Esophagus muscularis mucosa (tissue), 4 donors: ENCODE data around the gene KRTAP9-1. TPM values are rescaled to one million over a fixed set of nuclear protein-coding genes. Genes with fewer than 3 reads are reported as not detected.

Experiments
- DNase-seq: peaks from one replicate; pipeline ENCODE4 v3.0.0-alpha.2; 2017; ENCODE audit errors: extremely low spot score
- H3K27ac ChIP-seq, 4 donors: fragments of 200-600 bp; sonication (generic); replicated peaks in 1 of 4; 1 replicate in 3 of 4; 2 replicates in 1 of 4; pipeline ENCODE4 v1.5.1; 2016 to 2019; ENCODE audit warnings: mild to moderate bottlenecking in 1 of 4
- H3K27me3 ChIP-seq, 4 donors: fragments of 200-600 bp; sonication (generic); one replicate each; pipeline versions ENCODE4 v1.5.1 to v1.6.0; 2016 to 2019
- H3K36me3 ChIP-seq, 4 donors: fragments of 200-600 bp; sonication (generic); one replicate each; pipeline ENCODE4 v1.5.1; 2016 to 2019
- H3K4me1 ChIP-seq, 4 donors: fragments of 200-600 bp; sonication (generic); one replicate each; pipeline ENCODE4 v1.5.1; 2016 to 2019
- H3K4me3 ChIP-seq, 4 donors: fragments of 200-600 bp; sonication (generic); 1 replicate in 2 of 4; 2 replicates in 2 of 4; pipeline ENCODE4 v1.5.1; 2016 to 2019; ENCODE audit warnings: mild to moderate bottlenecking in 4 of 4, moderate library complexity in 1 of 4
- H3K9me3 ChIP-seq, 4 donors: fragments of 200-600 bp; sonication (generic); 1 replicate in 3 of 4; 2 replicates in 1 of 4; pipeline ENCODE4 v1.5.1; 2016 to 2019
- CTCF ChIP-seq, 3 experiments: fragments of 200-600 bp in 2 of 3; fragments of 450-650 bp in 1 of 3; sonication (generic) in 2 of 3; IDR thresholded peaks; one replicate each; pipeline ENCODE4 v1.5.1; 2017 to 2019; ENCODE audit warnings: antibody characterized with exemption in 3 of 3, mild to moderate bottlenecking in 2 of 3, moderate library complexity in 1 of 3
- EP300 ChIP-seq: sonication (generic); formaldehyde crosslinking; IDR thresholded peaks from one replicate; pipeline ENCODE4 v1.6.1; 2017; ENCODE audit warnings: antibody characterized with exemption
- POLR2A ChIP-seq: fragments of 450-650 bp; IDR thresholded peaks from one replicate; pipeline ENCODE4 v1.6.1; 2017; ENCODE audit warnings: antibody characterized with exemption, moderate library complexity, mild to moderate bottlenecking, low read depth
- POLR2AphosphoS5 ChIP-seq, 2 donors: sonication (generic); formaldehyde crosslinking; IDR thresholded peaks; one replicate each; pipeline ENCODE4 v1.6.1; 2017; ENCODE audit warnings: antibody characterized with exemption in 2 of 2
- WGBS: methylation state at CpG from one replicate; pipeline ENCODE4 v1.1.5; 2018; 5-methylcytosine and 5-hydroxymethylcytosine counted together
- intact Hi-C: fragments of 100-400 bp; cut with DNase I; formaldehyde crosslinking; loops from one replicate; pipeline ENCODE4 v1.15.1; 2023
- total RNA-seq, 4 donors: library from RNA; depleted of rRNA; stranded (reverse); fragments of >200 nt; gene quantifications; one replicate each; pipeline versions ENCODE4 v1.1.0 to v1.2.1, GENCODE V29; 2016

KRTAP9-1 gene
- total RNA-seq, 4 donors from 2014 or later, result not detected

DNA sequence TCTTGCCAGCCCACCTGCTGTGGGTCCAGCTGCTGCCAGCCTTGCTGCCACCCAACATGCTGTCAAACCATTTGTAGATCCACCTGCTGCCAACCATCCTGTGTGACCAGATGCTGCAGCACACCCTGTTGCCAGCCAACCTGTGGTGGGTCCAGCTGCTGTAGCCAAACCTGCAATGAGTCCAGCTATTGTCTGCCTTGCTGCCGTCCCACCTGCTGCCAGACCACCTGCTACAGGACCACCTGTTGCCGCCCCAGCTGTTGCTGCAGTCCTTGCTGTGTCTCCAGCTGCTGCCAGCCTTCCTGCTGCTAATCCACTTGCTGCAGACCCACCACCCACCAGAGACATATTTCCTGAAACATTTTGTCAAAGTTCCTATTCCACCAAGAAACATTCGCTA is 641 bp downstream of the KRTAP9-1 start:
- no peaks in the 10 kb centered on the region for H3K4me1 ChIP-seq
- peaks cover 0 to 18% (median 0%) of the 10 kb centered on the region in 4 donors for H3K27me3 ChIP-seq
- no peaks in the 10 kb centered on the region for H3K9me3 ChIP-seq
- WGBS, result 87% methylated on average over 3 of the region's 3 CpGs
- no peak overlapping the region for H3K27ac ChIP-seq
- TF ChIP-seq POLR2A, result no peak
- TF ChIP-seq POLR2AphosphoS5 (IDR thresholded peaks at IDR 0.05), result no peak
- no peak for TF ChIP-seq CTCF (IDR thresholded peaks at IDR 0.05)
- no peak for TF ChIP-seq EP300
- no peak for DNase-seq
- intact Hi-C loops, result no loop called here
- no peaks in the 10 kb centered on the region for H3K36me3 ChIP-seq
- no peak overlapping the region for H3K4me3 ChIP-seq

DNA sequence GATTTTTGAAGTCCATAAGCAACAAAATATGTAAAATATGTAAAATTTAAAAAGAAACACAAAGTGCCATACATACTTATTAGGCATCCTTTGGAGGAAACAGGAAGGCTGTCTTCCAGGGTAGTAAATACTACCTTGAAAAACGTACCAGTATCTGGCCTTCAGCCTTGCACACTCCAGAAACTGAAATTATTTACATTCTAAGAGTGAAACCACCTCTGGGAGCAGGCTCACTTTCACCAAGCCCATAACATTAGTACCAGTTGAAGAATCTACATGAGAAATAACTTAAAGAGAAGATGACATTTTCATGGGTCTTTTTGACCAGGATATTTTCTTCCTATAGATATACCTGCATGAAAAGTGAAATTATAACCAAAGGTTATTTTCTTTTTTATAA is 6.4 kb downstream of the KRTAP9-1 start:
- 37% methylated on average over 1 of the region's 1 CpG for WGBS
- no peaks in the 10 kb centered on the region for H3K36me3 ChIP-seq
- intact Hi-C loops, result no loop called here
- no peaks in the 10 kb centered on the region for H3K27me3 ChIP-seq
- H3K4me3 ChIP-seq, result no peak overlapping the region
- no peak overlapping the region for H3K27ac ChIP-seq
- TF ChIP-seq POLR2AphosphoS5 (IDR thresholded peaks at IDR 0.05) (no peak), EP300 (no peak), CTCF (IDR thresholded peaks at IDR 0.05) (no peak), POLR2A (no peak)
- no peaks in the 10 kb centered on the region for H3K4me1 ChIP-seq
- no peak for DNase-seq
- H3K9me3 ChIP-seq, result peaks cover 0 to 7% (median 0%) of the 10 kb centered on the region in 4 donors

DNA sequence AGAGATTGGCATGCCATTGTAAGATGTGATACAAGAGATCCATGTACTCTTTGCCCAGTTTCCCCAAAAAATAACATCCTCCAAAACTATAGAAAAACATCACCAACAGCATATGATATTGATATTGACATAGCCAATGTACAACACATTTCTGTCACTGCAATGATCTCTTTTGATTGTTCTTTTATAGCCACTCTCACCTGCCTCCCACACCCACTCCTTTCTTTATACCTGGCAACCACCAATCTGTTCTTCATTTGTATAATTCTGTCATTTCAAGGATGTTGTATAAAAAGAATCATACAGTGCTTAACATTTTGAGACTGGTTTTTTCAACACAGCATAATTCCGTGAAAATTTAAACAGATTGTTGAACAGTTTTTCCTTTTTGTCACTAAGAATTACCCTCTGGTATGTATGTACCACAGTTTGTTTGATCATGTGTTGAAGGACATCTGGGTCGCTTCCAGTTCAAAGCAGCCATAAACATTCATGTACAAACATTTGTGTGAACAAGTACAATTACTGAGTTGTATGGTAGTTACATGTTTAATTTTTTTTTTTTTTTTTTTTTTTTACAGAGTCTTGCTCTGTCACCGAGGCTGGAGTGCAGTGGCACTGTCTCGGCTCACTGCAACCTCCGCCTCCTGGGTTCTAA is 9.9 kb downstream of the KRTAP9-1 start:
- 65% methylated on average over 4 of the region's 5 CpGs for WGBS
- Histone ChIP-seq H3K4me1 (no peaks in the 10 kb centered on the region), H3K27ac (no peak overlapping the region), H3K36me3 (no peaks in the 10 kb centered on the region), H3K9me3 (peaks cover 0 to 7% (median 0%) of the 10 kb centered on the region in 4 donors), H3K27me3 (no peaks in the 10 kb centered on the region), H3K4me3 (no peak overlapping the region)
- intact Hi-C loops, result no loop called here
- no peak for DNase-seq
- TF ChIP-seq POLR2AphosphoS5 (IDR thresholded peaks at IDR 0.05), result no peak
- TF ChIP-seq EP300, result no peak
- TF ChIP-seq POLR2A, result no peak
- TF ChIP-seq CTCF (IDR thresholded peaks at IDR 0.05), result no peak

DNA sequence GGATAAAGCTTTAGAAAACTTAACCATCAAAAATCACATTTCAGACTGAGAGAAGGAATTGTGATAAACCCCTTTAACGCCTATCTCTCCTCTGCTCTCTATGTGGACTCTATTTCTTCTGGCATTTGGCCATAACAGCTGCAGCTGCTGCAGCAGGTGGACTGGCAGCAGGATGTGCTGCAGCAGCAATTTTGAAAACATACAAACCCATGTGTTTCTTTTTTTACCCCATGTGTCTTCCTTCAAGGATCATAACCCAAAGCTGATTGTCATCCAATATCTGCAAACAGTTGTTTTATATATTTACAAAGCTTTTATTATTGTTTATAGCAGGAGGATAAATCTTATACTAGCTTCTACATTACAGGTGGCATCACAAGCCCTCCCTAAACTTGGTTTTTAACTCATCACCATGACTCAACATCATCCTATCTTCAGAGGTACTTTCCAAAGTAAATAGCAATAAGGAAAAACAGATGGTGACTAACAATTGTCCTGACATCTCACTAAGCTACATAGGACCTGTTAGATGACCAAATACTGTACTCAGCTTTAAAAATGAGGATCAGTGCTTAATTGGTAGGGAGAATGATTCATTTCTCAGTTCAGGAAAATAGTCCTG is 22.3 kb downstream of the KRTAP9-1 start:
- 29% methylated on average over 1 of the region's 1 CpG for WGBS
- DNase-seq, result no peak
- intact Hi-C loops, result no loop called here

More for the DNA sequence above, 22.3 kb downstream of the KRTAP9-1 start:
- Histone ChIP-seq H3K27ac (no peak overlapping the region), H3K4me3 (no peak overlapping the region), H3K9me3 (no peaks in the 10 kb centered on the region), H3K36me3 (no peaks in the 10 kb centered on the region), H3K27me3 (peaks cover 0 to 24% (median 0%) of the 10 kb centered on the region in 4 donors), H3K4me1 (no peaks in the 10 kb centered on the region)
- no peak for TF ChIP-seq POLR2A
- no peak for TF ChIP-seq CTCF (IDR thresholded peaks at IDR 0.05)
- no peak for TF ChIP-seq EP300
- no peak for TF ChIP-seq POLR2AphosphoS5 (IDR thresholded peaks at IDR 0.05)
